ENCODE measurements around the gene MEAF6.

Gene MEAF6

GRCh38 chr1:37477198-37477931 is 37.2 kb downstream of the MEAF6 start:
- peak overlapping the region; percentile 69 for H3K4me3 ChIP-seq (replicated peaks; ENCODE audit: insufficient read depth, low read length)
- peak overlapping the region; percentile 92 for H3K27ac ChIP-seq (replicated peaks)
- peak; percentile 16 to 33 for DNase-seq (ENCODE audit: low read depth in 1 of 2, low spot score in 1 of 2)
- H3K27me3 ChIP-seq (ENCODE audit: insufficient read depth, poor library complexity, severe bottlenecking), result no peaks in the 10 kb centered on the region
- no peak for TF ChIP-seq GABPA (IDR thresholded peaks at IDR 0.05; ENCODE audit: low read depth)
- no peak for TF ChIP-seq POLR2AphosphoS5 (IDR thresholded peaks at IDR 0.05; ENCODE audit: low read depth)
- no peak for TF ChIP-seq CTCF (IDR thresholded peaks at IDR 0.05; ENCODE audit: insufficient read depth, low read length)
- no peak for TF ChIP-seq REST (IDR thresholded peaks at IDR 0.05; ENCODE audit: insufficient replicate concordance, low read depth)
- no peak for TF ChIP-seq SPI1 (IDR thresholded peaks at IDR 0.05; ENCODE audit: borderline replicate concordance, low read depth)

- peak overlapping the region; percentile 92 for H3K27ac ChIP-seq (replicated peaks)
- TF ChIP-seq CTCF (IDR thresholded peaks at IDR 0.05; ENCODE audit: insufficient read depth, low read length), result no peak
- no peak for TF ChIP-seq GABPA (IDR thresholded peaks at IDR 0.05; ENCODE audit: low read depth)
- TF ChIP-seq POLR2AphosphoS5 (IDR thresholded peaks at IDR 0.05; ENCODE audit: low read depth), result no peak
- TF ChIP-seq SPI1 (IDR thresholded peaks at IDR 0.05; ENCODE audit: borderline replicate concordance, low read depth), result no peak
- no peak for TF ChIP-seq REST (IDR thresholded peaks at IDR 0.05; ENCODE audit: insufficient replicate concordance, low read depth)
- peak in 1 of 2 experiments; percentile 38 for DNase-seq (ENCODE audit: low read depth in 1 of 2, low spot score in 1 of 2)
- no peaks in the 10 kb centered on the region for H3K27me3 ChIP-seq (ENCODE audit: insufficient read depth, poor library complexity, severe bottlenecking)
- H3K4me3 ChIP-seq (replicated peaks; ENCODE audit: insufficient read depth, low read length), result peak overlapping the region; percentile 69
These were observed 37.9 kb downstream of the MEAF6 start for GRCh38 chr1:37476460-37477197.

GRCh38 chr1:37476087-37476452 is 38.5 kb downstream of the MEAF6 start:
- peak overlapping the region; percentile 69 for H3K4me3 ChIP-seq (replicated peaks; ENCODE audit: insufficient read depth, low read length)
- TF ChIP-seq CTCF (IDR thresholded peaks at IDR 0.05; ENCODE audit: insufficient read depth, low read length), result no peak
- TF ChIP-seq REST (IDR thresholded peaks at IDR 0.05; ENCODE audit: insufficient replicate concordance, low read depth), result no peak
- TF ChIP-seq POLR2AphosphoS5 (IDR thresholded peaks at IDR 0.05; ENCODE audit: low read depth), result no peak
- no peak for TF ChIP-seq GABPA (IDR thresholded peaks at IDR 0.05; ENCODE audit: low read depth)
- H3K27ac ChIP-seq (replicated peaks), result peak overlapping the region; percentile 92
- DNase-seq (ENCODE audit: low read depth in 1 of 2, low spot score in 1 of 2), result no peak
- H3K27me3 ChIP-seq (ENCODE audit: insufficient read depth, poor library complexity, severe bottlenecking), result no peaks in the 10 kb centered on the region

Data from HL-60 (cell line).